ENCODE data around the gene SLU7. TPM values are rescaled to one million over a fixed set of nuclear protein-coding genes. Genes with fewer than 3 reads are reported as not detected.
A peak's percentile ranks its signal among the peaks of the same experiment; 100 is the strongest.

SLU7 gene
- total RNA-seq, 4 donors from 2014 or later: 65.6 to 125 (median 87.5) TPM

DNA sequence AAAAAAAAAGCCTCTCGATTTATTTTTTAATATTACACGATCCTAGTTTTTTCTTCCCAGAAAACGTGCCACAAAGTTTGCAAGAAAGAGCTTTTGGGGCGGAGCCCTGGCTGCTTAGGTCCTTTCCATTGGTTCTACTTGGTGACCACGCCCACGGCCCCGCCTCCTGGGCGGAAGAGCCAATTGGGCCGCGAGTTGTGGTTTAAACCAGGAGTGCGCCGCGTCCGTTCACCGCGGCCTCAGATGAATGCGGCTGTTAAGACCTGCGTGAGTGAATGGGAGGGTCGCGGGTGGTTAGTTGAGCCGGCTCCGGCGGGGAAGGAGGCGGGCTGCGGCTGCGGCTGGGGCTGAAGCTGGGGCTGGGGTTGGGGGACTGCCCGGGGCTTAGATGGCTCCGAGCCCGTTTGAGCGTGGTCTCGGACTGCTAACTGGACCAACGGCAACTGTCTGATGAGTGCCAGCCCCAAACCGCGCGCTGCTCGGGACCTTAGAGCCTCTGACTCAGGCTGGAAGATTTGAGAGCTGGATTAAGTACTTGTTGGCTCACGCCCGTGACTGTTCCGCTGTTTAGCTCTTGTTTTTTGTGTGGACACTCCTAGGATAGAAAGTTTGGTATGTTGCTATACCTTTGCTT is 2.9 kb upstream of the SLU7 start, which contains the start of gene PTTG1:
Gene PTTG1, plus strand, starts transcription at position 231 of the 634 bp plus-strand sequence. CDS start 458 bp downstream, outside the sequence.
- H3K4me3 ChIP-seq (ENCODE audit: low read depth, poor library complexity, severe bottlenecking): peak within 1 kb of the TSS; percentile 57
- TF ChIP-seq POLR2A (IDR thresholded peaks at IDR 0.05): no peak
- TF ChIP-seq CTCF (IDR thresholded peaks at IDR 0.05): no peak
- intact Hi-C loops (cut with DNase I; ENCODE audit: low total_unique reads): no loop called here
- peak; percentile 96 to 99 for DNase-seq (ENCODE audit: low spot score in 2 of 2)
- WGBS, 2 donors: 1 to 2% methylated on average over 32 to 36 of the region's 39 CpGs

- no peak overlapping the region for H3K4me3 ChIP-seq (ENCODE audit: low read depth, poor library complexity, severe bottlenecking)
- TF ChIP-seq CTCF (IDR thresholded peaks at IDR 0.05): no peak
- no peak for TF ChIP-seq POLR2A (IDR thresholded peaks at IDR 0.05)
- no peak for DNase-seq (ENCODE audit: low spot score in 2 of 2)
- intact Hi-C loops (cut with DNase I; ENCODE audit: low total_unique reads): no loop called here
These were observed 1.4 kb upstream of the SLU7 start for GRCh38 chr5:160420331-160420610.

- intact Hi-C loops (cut with DNase I; ENCODE audit: low total_unique reads): no loop called here
- DNase-seq (ENCODE audit: low spot score in 2 of 2): no peak
- H3K4me3 ChIP-seq (ENCODE audit: low read depth, poor library complexity, severe bottlenecking): peak overlapping the region; percentile 65
- TF ChIP-seq POLR2A (IDR thresholded peaks at IDR 0.05) (no peak), CTCF (IDR thresholded peaks at IDR 0.05) (no peak)
- 34 to 39% methylated on average over 11 of the region's 11 CpGs for WGBS, 2 donors
These were observed 813 bp upstream of the SLU7 start for GRCh38 chr5:160419458-160420330.

DNA sequence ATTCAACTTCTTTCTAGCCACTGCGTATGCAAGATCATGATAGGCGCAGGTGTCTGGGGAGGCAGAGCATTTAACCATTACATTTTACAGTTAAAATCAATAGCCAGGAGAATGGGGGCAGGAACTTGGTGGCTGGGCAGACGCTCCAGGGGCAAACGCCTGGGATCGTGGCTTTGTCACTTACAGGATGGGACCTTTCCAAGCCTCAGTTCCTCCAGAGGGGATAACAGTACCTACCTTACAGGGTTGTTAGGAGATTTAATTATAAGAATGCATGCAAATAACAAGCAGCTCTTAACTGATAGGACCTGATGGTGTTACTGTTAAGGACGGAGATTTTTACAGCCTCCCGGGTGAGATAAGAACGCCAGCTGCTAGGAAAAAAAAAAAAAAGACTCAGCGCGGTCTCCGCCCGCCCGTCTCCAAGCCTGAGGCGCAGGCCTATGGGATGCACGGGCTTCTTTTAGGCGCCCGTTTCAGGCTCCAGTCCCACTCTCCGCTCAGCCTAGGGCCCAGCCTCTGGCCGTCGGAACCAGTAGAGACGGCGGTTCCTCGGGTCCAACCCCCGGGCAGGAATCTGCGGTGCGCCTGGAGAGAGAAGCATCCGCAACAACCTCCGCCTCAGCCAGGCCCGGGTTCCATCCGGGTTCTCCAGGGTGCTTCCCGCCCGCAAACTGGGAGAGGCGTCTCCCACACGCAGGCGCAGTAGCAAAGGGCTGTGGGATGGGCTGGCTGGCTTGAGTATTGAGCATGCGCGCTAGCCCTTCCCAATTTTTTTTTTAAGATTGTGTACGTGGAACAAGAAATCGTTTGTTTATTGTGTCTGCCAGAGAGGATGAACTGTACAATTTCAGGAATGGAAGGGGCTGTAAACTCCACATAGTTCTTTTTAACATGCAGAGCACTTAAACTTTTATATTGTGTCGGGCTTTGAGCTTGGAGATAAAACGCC is 19.2 kb downstream of the SLU7 start, which contains the start of gene FAM200C:
Gene FAM200C, minus strand, starts transcription at position 653 of the 952 bp plus-strand sequence. CDS start 4,564 bp downstream, outside the sequence.
- 1 to 2% methylated on average over 41 of the region's 41 CpGs for WGBS, 2 donors
- peak; percentile 83 to 97 for DNase-seq (ENCODE audit: low spot score in 2 of 2)
- H3K4me3 ChIP-seq (ENCODE audit: low read depth, poor library complexity, severe bottlenecking): peak within 1 kb of the TSS; percentile 72
- TF ChIP-seq POLR2A (IDR thresholded peaks at IDR 0.05) (peak in 1 of 2 donors; percentile 80), CTCF (IDR thresholded peaks at IDR 0.05) (no peak)
- intact Hi-C loops (cut with DNase I; ENCODE audit: low total_unique reads): loop anchor here (5.0 kb wide), 1 partner anchor 367 kb away; no protein-coding TSS in a partner anchor

GRCh38 chr5:160398806-160399205 is 20.1 kb downstream of the SLU7 start:
- DNase-seq (ENCODE audit: low spot score in 2 of 2): no peak
- intact Hi-C loops (cut with DNase I; ENCODE audit: low total_unique reads): loop anchor here (5.0 kb wide), 1 partner anchor 367 kb away; no protein-coding TSS in a partner anchor
- TF ChIP-seq POLR2A (IDR thresholded peaks at IDR 0.05) (no peak), CTCF (IDR thresholded peaks at IDR 0.05) (no peak)
- no peak overlapping the region for H3K4me3 ChIP-seq (ENCODE audit: low read depth, poor library complexity, severe bottlenecking)
- 31 to 36% methylated on average over 4 of the region's 4 CpGs for WGBS, 2 donors
